GM21515 (cell line): ENCODE results near the gene PRM2.

Experiments
- ATAC-seq: cut with Tn5 transposase; IDR thresholded peaks from one replicate; pipeline ENCODE4 v1.9.1; 2021; ENCODE audit not compliant: unreplicated experiment

PRM2 gene

DNA sequence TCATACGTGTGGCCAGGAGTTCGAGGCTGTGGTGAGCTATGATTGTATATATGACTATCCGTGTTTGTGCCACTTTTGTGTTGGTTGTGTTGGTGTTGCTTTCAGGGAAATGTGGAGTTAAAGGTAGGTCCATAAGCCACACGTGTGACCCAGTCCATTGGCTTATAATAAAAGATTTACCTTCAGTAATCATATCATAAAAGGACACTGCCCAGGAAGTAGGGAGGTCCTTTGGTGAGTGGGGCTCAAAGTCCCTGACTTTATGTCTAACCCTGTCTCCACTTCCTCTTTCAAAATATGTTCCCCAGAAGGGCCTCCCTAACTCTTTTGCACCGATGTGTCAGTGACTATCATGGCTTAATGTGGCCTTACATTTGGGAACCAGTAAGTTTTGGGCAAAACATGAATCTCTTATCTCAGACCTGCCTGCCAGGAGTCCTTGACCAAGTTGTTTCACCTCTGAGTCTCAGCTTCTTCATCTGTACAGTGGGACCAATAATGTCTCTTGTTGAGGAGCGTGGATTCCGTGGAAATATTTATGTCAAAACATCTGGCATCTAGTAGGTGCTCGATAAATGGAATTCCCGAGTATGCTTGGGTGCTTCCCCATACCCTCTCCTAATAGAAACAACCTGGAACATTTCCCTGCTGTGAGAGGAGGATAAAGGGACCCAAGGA, 12.0 kb downstream of the PRM2 start:
- ATAC-seq = no peak

DNA sequence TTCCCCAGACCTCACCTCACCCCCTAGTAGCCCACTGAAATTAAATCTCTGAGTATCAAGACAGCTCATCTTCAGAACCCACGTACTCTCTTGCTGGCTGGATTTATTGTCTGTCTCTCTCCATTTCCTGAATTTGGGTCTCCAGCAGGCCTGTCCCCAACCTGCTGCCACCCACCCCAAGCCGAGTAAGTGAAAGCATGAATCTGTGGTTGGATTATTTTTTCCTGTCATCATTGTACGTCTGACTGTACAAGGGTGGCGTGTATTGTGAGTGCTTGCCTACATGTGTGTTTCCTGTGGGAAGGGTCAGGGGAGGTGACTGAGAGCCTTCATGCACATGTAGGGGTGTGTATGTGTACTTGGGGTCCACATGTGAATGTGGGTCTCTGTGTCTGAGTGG, 12.5 kb downstream of the PRM2 start:
- ATAC-seq = no peak

DNA sequence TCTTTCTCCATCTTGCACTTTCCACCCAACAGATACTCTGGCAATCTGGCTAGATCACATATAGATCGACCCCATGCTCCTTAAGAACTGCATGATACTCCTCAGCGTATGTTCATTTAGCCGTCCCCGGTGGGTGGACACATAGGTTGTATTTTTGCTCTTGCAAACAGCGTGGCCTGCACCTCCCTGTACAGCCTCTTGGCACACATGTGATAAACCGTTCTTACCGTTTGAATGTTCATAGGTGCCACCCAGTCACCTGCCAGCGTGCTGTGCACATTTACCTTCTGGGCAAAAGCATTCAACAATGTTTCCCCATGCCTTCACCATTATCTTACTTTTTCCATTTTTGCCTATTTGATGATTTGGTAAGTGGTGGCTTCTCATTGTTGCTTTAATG, 13.4 kb downstream of the PRM2 start:
- no peak for ATAC-seq

DNA sequence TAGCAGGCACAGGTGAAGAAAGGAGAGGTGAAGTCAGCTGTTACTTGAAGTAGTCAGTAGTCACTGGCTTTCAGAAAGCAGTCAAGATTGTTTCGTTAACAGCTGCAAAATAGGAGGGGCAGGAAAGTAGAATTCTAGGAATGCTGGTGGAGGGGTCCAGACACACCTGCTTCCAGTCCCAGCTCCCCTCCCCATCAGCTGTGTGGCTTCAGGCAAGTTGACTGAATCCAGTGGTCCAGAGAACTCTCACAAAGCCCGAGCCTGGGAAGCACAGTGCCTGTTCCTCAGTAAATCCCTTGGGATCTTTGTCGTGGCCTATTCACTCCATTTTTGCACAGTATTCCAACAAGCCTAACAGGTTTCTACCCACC, 15.7 kb downstream of the PRM2 start:
- no peak for ATAC-seq

DNA sequence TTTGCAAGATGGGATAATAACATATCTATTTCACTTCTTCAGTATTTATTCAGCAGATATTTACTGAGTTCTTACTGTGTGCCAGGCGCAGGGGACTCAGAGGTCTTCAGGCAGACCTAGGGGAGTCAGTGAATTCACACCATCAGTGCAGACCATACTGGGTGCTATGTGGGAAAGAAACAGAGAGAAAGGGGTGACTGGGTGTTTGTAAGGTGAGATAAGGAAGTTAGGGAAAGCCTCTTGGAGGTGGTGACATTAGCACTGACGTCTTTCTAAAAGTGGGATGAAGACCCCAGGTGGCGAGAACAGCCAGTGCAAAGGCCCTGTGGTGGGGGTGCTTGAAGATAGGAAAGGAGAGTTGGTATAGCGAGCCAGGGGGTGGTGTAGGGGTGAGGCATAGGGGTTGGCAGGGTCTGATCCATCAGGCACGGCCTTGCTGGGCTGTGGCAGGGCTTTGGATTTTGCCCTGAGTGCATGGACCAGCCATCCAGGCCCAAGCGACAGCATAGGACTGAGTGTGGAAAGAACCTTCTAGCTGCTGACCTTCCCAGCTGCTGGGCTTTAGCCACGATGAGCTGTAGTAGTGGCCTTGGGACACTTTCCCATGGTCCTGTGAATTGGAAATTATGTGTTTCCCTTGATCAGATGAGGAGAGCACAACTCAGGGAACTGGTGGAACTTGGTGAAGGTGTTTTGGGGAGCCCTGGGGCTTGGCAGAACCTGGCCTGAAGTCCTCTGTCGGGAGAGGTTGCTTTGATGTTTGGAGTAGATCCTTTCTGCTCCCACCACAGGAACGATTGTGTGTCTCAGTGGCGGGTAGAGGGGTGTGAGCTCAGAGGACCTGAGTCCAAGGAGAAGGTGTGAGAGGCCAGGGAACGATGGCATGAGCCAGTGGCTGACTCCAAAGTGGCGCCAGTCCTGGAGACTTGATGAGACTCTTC, 16.4 kb downstream of the PRM2 start:
- ATAC-seq = no peak

DNA sequence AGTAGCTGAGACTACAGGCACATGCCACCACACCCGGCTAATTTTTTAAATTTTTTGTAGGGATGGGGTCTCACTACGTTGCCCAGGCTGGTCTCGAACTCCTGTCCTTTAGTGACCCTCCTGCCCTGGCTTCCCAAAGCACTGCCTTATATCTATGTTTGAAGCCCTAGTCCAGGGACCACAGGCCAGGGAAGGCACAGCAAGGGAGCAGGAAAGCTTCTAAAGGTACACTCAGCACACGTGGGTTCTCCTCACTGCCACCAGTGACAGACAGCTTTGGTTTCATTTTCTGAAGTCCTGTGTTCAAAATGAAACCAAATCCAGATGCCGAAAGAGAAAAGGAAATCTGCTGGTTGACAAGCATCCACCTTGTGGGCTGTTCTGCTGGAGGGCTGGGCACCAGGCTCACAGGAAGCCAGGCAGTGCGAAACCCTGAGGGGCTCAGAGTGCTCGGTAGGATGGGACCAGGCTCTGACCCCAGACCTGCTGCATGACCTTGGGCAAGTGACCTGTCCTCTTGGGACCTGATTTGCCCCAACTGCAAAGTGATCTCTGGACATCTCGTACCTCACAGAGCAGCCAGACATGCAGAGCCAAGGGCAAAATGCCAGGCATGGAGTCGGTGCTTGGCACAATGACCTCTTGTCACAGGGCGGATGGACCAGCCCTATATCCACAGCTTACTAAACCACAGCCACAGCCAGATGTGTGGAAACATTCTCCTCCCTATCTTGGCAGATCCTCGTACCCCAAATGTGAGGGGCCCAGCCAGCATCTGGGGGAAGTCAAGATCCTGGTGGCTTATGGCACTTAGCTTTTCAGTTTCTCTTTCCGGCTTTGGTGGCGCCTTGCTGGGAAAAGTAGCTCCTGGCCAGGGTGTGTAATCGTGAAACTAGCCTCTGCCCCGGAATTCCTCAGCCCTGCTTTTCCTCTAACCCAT, 17.5 kb downstream of the PRM2 start:
- ATAC-seq = no peak

DNA sequence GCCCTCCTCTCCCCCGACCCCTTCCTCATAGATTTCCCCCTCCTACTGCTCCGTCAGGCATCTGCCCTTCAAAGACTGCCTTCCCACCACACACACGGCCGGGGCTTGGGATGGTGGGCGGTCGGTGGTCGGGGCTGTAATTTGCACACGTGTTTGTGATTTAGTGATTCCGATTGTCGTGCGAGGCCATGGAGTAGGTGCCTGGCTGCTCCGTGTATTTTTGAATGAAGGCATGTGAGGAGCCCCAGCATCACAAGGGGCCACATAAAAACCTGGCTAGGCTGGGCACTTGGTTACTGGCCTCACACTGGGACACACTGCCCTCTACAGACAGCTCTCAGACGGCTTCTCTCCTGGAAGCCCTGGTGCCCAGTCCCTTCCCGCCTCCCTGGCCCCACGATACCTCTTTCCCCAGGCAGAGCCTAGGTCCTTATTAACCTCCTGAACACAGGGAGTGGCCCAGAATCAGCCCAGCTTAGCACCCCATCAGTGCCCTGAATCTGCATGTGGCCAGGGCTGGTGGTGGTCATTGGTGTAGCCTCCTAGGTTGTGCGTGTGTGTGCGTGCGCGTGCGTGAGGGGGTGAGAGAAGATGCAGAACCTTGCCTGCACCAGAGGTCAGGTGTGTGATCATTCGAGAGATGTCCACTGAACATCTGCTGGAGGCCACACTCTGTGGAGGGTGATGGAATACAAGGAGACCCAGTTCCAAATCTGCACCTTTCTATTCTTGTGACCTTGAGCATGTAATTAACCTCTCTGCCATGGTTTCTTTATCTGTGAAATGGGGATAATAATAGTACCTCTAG, 18.9 kb downstream of the PRM2 start:
- no peak for ATAC-seq

DNA sequence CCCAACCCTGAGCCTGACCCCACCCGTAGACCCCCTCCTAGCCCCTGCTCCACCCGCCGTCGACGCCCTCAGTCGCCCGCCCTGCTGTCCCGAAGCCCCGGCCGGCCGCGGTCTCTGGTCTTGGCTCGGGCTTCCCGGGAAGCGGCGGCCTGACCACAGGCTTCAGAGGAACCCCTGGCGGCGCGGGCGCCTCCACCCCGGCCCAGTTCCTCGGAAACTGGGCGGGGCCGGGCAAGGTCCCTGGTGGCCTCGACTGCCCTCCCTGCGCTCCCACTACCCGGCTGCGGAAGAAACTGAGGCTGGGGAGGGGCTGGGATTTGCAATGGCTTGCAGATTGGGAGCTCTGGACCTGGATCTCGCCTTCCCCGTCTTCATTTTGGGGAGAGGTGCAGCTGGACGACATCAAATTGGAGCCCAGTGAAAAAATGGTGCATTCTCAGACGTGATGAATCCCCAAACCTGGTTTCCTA, 19.6 kb downstream of the PRM2 start:
- ATAC-seq = no peak

DNA sequence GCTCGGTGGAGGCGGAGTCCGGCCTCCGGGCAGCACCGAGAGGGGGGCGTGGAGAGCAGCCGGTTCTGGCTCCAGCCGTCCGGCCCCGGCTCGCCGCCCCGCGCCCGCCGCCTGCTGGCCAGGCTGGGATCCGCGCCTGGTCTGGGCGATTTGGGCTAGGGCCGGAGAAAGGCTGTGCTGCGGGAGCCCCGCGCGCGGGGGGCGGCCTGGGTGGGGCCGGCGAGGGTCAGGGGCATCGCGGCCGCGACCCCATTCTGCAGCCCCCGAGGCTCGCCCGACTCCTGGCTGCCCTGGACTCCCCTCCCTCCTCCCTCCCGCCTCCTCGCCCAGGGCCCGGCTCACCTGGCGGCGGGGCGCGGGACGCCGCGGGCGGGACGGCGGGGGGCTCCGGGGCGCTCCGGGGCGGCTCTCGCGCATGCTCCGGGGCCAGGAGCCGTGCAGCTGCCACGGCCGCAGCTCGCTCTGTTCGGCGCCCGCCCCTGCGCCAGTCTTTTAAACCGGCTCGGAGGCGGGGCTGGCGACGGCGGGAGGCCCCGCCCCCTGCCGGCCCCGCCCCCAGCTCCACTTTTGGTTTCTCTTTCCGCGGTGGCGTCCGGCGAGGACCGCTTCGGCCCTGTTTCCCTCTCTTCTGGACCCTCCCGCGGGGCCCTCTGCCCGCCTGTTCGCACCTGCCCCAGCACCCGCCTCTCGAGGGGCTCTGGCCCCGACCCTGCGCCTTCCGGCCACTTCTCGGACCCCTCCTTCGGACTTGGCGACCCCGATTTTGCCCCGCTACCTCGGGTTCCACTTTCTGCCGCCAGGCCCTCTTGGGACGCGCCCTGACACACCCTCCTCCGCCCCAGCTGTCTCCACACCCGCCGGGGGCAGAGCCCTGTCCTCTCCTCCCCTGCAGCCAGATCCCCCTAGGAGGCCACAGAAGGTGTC, 20.3 kb downstream of the PRM2 start, which contains the start of gene SOCS1:
Gene SOCS1, minus strand, starts transcription at position 468 of the 924 bp plus-strand sequence. CDS start 726 bp downstream, outside the sequence.
- ATAC-seq = peak; percentile 49

DNA sequence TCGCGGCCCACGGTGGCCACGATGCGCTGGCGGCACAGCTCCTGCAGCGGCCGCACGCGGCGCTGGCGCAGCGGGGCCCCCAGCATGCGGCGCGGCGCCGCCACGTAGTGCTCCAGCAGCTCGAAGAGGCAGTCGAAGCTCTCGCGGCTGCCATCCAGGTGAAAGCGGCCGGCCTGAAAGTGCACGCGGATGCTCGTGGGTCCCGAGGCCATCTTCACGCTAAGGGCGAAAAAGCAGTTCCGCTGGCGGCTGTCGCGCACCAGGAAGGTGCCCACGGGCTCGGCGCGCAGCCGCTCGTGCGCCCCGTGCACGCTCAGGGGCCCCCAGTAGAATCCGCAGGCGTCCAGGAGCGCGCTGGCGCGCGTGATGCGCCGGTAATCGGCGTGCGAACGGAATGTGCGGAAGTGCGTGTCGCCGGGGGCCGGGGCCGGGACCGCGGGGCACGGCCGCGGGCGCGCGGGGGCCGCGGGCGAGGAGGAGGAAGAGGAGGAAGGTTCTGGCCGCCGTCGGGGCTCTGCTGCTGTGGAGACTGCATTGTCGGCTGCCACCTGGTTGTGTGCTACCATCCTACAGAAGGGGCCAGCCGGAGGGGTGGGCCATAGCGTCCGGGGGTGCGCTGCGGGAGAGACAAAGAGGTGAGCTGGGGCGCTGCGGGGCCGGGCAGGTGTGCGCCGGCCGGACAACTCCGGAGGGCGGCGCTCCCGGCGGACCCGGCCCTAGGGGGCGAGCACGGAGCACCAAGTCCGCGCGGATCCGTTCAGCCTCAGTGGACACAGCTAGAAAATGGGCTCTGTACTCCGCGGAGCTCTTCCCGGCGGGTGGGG, 21.2 kb downstream of the PRM2 start:
- peak; percentile 13 for ATAC-seq

DNA sequence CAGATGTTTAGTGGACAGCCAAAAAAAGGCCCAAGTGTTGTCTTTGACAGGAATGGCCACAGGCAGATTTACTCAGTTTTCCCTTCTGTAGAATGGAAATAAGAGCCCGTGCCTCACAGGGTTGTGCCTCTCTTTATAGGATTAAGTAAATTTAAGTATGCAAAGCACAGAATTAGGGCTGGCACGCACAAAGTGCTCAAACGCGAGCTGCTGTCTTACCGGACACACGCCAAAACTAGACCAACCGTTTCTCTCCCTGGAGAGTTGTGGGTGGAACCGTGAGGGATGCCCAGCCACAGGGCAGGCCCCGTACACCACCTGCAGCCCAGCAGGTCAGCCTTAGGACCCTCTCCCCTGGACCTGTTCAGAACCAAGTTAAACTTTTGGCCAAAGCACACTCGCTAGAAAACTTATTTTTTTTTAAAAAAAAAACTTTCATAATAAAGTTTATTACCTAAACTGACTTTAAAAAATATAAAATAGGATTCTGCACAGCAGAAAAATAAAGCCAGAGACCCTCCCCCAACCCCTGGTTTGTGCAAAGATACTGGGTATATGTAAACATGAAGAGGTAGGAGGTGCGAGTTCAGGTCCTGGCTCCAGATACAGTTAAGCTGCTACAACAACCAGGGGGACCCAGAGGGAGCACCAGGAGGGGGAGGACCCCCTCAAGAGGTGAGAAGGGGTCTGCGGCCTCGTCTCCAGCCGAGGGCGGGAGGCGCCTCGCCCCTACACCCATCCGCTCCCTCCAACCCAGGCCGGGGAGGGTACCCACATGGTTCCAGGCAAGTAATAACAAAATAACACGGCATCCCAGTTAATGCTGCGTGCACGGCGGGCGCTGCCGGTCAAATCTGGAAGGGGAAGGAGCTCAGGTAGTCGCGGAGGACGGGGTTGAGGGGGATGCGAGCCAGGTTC, 22.0 kb downstream of the PRM2 start:
- no peak for ATAC-seq

DNA sequence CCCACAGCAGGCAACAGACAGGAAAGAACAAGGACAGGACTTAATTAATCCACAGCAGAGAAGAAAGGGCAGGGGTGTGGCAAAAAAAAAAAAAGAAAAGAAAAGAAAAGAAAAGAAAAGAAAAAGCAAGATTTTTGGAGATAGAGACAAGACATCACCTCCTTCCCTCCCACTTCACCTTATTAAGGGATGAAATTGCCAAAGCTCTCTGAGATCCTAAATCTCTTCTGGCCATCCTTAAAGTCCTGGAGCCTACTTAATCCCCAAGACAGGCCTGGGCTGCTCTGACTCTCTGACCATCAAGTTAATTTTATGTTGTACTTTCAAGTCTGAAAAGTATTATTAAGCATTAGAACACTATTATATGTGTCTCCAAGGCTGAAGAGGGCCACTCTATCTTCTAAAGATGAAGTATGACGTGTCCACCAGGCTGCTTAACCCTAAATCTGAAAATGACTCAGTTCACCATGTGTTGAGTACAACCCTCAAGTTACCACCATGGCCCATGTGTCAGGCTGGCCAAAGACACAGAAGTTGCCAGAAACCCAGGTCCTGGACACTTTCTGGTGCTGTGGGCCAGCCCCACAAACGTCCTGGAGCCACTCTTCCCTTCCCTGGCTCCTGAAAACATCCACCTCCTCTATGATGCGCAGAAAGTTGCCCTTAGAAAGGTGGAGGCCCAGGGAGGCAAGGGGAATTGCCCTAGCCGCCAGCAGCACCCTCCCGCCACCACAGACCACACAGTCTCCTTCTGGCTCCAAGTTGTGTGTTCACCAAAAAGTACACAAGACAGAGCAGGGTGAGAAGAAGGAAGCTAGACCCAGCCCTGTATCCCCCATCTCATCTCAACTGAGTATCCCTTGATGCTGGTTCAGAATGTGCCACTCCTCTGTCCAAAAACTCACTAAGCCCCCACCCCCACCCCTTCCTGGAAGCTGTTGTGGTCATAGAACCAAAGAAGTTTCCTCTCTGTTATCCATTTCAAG, 23.0 kb downstream of the PRM2 start:
- ATAC-seq = no peak

DNA sequence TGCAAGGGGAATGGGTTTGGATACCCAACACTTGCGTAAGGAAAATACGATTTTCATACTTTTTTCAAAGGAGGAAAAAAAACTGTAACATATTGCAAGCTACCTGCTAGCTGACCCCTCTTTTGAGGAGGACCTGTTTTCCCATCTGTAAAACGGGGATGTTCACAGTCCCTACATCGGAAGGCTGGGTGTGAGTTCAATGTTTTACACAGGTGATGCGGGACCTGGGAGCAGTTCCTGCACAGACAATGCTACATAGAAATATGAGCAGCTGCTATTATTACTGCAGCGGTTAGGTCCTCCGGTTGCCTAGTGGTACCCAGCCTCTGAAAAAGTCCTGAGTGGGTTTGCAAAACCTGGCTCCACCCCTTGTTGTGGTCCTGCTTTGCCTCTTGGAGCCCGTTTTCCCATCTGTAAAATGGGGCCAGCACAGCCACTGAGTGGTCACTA, 23.8 kb downstream of the PRM2 start:
- ATAC-seq = no peak

DNA sequence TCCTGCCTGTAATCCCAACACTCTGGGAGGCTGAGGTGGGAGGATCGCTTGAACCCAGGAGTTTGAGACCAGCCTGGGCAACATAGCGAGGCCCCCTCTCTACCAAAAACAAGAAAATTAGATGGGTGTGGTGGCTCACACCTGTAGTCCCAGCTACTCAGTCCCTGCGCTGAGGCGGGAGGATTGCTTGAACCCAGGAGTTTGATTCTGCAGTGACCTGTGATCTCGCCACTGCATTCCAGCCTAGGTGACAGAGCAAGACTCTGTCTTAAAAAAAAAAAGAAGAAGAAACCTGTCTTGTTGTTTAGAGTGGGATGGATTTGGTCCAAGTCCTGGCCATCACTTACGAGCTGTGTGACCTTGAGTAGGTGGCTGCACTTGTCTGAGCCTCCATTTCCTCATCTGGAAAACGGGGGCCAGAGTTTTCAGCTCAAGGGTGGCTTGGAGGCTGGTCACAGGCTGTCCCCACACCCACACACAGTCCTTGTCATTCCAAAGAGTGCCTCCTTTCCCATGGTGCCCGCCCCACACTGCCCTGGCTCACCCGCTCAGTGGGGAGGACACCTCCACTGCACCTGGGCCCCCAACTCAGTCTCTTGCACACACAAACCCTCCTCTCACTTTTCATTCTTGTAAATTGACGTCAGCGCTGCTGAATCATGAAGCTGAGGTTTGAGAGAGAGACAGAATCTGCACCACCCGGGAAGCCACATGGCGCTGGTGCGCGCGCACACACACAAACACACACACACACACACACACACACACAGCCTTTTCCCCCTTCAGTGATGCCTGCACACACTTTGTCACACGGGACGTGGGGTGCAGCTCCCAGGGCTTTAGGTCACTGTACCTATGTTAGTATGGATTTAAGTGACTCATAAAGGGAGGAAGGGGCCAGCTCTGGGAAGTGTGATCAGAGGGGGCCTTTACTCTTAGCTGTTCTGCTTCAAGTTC, 24.5 kb downstream of the PRM2 start:
- ATAC-seq = no peak
